ENCODE results near the gene PRELID3B.

Gene PRELID3B

DNA sequence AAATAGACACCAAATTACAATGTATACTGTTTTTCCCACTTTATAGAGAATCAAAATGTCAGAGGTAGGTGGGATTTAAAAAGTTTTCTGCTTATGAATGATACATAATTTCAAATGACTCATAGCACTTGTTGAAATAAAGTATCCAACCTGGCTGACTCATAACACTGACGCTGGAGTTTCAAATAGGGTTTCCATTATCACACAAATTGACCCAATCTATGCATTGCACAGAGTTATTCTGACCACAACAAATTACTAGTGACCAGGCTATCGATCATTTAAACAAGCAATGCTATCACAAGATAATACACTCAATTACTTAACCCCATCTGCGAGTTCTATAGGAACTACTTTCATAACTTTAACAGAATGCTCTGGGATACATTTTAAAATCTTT, 31.9 kb upstream of the PRELID3B start:
- no peak overlapping the region for H3K4me2 ChIP-seq (ENCODE audit: low read depth, low read length, poor library complexity, severe bottlenecking)
- TF ChIP-seq, protein P1, sequence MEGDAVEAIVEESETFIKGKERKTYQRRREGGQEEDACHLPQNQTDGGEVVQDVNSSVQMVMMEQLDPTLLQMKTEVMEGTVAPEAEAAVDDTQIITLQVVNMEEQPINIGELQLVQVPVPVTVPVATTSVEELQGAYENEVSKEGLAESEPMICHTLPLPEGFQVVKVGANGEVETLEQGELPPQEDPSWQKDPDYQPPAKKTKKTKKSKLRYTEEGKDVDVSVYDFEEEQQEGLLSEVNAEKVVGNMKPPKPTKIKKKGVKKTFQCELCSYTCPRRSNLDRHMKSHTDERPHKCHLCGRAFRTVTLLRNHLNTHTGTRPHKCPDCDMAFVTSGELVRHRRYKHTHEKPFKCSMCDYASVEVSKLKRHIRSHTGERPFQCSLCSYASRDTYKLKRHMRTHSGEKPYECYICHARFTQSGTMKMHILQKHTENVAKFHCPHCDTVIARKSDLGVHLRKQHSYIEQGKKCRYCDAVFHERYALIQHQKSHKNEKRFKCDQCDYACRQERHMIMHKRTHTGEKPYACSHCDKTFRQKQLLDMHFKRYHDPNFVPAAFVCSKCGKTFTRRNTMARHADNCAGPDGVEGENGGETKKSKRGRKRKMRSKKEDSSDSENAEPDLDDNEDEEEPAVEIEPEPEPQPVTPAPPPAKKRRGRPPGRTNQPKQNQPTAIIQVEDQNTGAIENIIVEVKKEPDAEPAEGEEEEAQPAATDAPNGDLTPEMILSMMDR (conservative IDR thresholded peaks at IDR 0.05; ENCODE audit: low read length): no peak
- TF ChIP-seq EZH2phosphoT487 (IDR thresholded peaks at IDR 0.05; ENCODE audit: borderline replicate concordance): no peak
- H3K9me3 ChIP-seq (ENCODE audit: insufficient read depth, low read depth, low read length): no peaks in the 10 kb centered on the region

DNA sequence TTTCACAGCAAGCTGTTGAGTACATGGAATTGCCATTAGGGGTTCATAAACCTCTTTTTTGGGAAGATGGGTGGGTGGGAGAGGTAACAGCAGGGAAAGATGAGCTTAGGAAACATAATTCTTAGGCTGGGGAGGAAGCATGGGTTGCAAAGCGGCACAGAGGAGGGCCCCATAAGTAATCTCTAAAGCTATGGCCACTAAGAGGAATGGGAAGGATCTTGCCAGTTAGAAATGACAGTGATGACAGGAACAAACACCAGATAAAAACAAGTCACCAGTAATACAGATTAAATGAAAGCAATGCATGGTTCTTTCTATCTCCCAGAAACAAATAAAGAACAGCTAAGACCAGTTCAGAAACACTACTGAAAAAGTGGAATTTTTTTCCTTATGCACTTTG, 31.0 kb upstream of the PRELID3B start:
- no peak overlapping the region for H3K4me2 ChIP-seq (ENCODE audit: low read depth, low read length, poor library complexity, severe bottlenecking)
- no peaks in the 10 kb centered on the region for H3K27me3 ChIP-seq (ENCODE audit: insufficient read depth, low read length, poor library complexity, severe bottlenecking)

More for the DNA sequence above, 31.9 kb upstream of the PRELID3B start:
- Histone ChIP-seq H3K9ac (ENCODE audit: low read depth, low read length, poor library complexity, severe bottlenecking) (no peak overlapping the region), H2AFZ (ENCODE audit: low read length) (no peak overlapping the region), H4K20me1 (ENCODE audit: insufficient read depth, low read length, poor library complexity, severe bottlenecking) (no peaks in the 10 kb centered on the region), H3K4me3 (ENCODE audit: low read length, poor library complexity, severe bottlenecking) (no peak overlapping the region), H3K27me3 (ENCODE audit: insufficient read depth, low read length, poor library complexity, severe bottlenecking) (no peaks in the 10 kb centered on the region), H3K9me2 (replicated peaks; ENCODE audit: low read depth, low read length) (no peaks in the 10 kb centered on the region), H3K79me2 (ENCODE audit: insufficient read depth, low read length) (no peaks in the 10 kb centered on the region), H3K4me1 (ENCODE audit: insufficient read depth, low read length, poor library complexity, severe bottlenecking) (no peaks in the 10 kb centered on the region), H3F3A (ENCODE audit: low read depth) (no peaks in the 10 kb centered on the region), H3K36me3 (ENCODE audit: insufficient read depth, low read length) (no peaks in the 10 kb centered on the region)

DNA sequence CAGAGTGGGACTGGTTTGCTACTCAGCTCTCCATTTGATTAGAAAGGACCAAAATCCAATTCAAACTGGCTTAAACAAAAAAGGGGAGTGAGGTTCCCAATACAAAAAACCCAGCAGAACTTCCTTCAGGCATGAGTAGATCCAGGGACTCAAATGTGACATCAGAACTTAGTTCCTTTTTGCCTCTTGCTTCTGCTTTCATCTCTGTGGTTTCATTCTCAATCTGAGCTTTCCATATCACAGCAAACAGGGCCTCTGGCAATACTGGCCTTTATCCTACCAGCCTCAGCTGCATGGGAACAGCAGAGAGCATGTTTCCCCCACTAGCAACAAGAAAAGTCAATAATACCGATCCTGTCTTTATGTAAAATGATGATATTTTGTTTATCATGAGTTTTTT, 28.6 kb upstream of the PRELID3B start:
- H3K4me2 ChIP-seq (ENCODE audit: low read depth, low read length, poor library complexity, severe bottlenecking): no peak overlapping the region

More for the DNA sequence above, 31.0 kb upstream of the PRELID3B start:
- Histone ChIP-seq H3K9me3 (ENCODE audit: insufficient read depth, low read depth, low read length) (no peaks in the 10 kb centered on the region), H3K4me3 (ENCODE audit: low read length, poor library complexity, severe bottlenecking) (no peak overlapping the region), H2AFZ (ENCODE audit: low read length) (no peak overlapping the region), H3K79me2 (ENCODE audit: insufficient read depth, low read length) (no peaks in the 10 kb centered on the region), H3K9ac (ENCODE audit: low read depth, low read length, poor library complexity, severe bottlenecking) (no peak overlapping the region), H3K9me2 (replicated peaks; ENCODE audit: low read depth, low read length) (no peaks in the 10 kb centered on the region), H4K20me1 (ENCODE audit: insufficient read depth, low read length, poor library complexity, severe bottlenecking) (no peaks in the 10 kb centered on the region), H3K4me1 (ENCODE audit: insufficient read depth, low read length, poor library complexity, severe bottlenecking) (no peaks in the 10 kb centered on the region), H3F3A (ENCODE audit: low read depth) (no peaks in the 10 kb centered on the region), H3K36me3 (ENCODE audit: insufficient read depth, low read length) (no peaks in the 10 kb centered on the region)
- TF ChIP-seq, protein P1 (conservative IDR thresholded peaks at IDR 0.05; ENCODE audit: low read length): no peak
- no peak for TF ChIP-seq EZH2phosphoT487 (IDR thresholded peaks at IDR 0.05; ENCODE audit: borderline replicate concordance)

More for the DNA sequence above, 28.6 kb upstream of the PRELID3B start:
- Histone ChIP-seq H3K9ac (ENCODE audit: low read depth, low read length, poor library complexity, severe bottlenecking) (no peak overlapping the region), H3F3A (ENCODE audit: low read depth) (no peaks in the 10 kb centered on the region), H4K20me1 (ENCODE audit: insufficient read depth, low read length, poor library complexity, severe bottlenecking) (no peaks in the 10 kb centered on the region), H3K4me3 (ENCODE audit: low read length, poor library complexity, severe bottlenecking) (no peak overlapping the region), H3K9me3 (ENCODE audit: insufficient read depth, low read depth, low read length) (no peaks in the 10 kb centered on the region), H3K27me3 (ENCODE audit: insufficient read depth, low read length, poor library complexity, severe bottlenecking) (no peaks in the 10 kb centered on the region), H2AFZ (ENCODE audit: low read length) (no peak overlapping the region), H3K4me1 (ENCODE audit: insufficient read depth, low read length, poor library complexity, severe bottlenecking) (no peaks in the 10 kb centered on the region), H3K9me2 (replicated peaks; ENCODE audit: low read depth, low read length) (no peaks in the 10 kb centered on the region), H3K36me3 (ENCODE audit: insufficient read depth, low read length) (no peaks in the 10 kb centered on the region), H3K79me2 (ENCODE audit: insufficient read depth, low read length) (no peaks in the 10 kb centered on the region)
- TF ChIP-seq EZH2phosphoT487 (IDR thresholded peaks at IDR 0.05; ENCODE audit: borderline replicate concordance): no peak
- TF ChIP-seq, protein P1 (conservative IDR thresholded peaks at IDR 0.05; ENCODE audit: low read length): no peak

Data from Loucy (cell line).